ENCODE data around the gene MAP1S.

The MAP1S gene

DNA sequence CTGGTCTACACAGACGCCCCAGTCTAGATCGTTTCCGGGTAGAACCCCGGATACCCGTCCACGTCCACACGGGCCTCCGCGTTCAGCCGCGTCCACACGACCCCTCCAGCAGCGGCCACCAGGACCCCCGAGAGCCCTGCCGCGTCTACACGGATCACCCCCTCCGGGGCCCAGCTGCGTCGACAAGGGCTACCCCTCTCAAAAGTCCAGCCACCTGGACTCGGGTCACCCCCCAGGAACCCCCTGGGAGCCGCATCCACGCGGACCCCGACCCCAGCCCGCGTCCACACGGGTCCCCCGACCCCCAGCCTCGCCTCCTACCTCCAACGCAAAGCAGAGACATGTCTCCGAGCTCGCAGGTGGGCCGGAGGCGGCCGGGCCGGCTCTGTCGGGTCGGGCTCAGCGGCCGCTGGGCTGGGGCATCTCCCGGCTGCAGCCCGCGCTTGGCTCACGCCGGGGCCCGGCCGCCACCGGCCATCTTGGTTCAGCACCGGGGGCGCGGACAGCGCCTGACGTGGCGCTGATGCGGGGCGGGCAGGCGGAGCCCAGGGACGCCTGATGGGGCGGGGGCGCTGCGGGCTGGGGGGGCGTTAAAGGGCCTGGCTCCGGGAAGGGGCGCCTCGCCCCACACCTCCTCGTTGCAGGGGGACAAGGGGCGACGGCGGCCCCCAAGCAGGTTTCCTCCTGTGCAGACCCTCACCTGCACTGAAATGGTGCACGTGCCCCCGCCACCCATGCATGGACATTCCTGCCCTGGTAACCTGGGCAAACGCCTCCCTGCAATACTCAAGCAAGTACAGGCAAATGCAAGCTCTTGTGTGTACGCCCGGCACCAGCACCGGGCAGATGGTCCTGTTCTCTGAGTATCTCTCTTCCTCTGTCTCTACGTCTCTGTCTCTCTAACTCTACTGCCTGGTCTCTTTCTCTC lies 31.2 kb upstream of the MAP1S start, which contains the start of gene UNC13A:
UNC13A (minus strand) TSS at position 498 of the 928 bp plus-strand sequence; CDS start at position 343, 155 bp downstream.
- DNase-seq, result peak; percentile 36 to 97 (median 78)
- intact Hi-C loops (cut with DNase I), result no loop called here

GRCh38 chr19:17688853-17689595 lies 30.3 kb upstream of the MAP1S start:
- intact Hi-C loops (cut with DNase I), result no loop called here

GRCh38 chr19:17692566-17692965 lies 26.7 kb upstream of the MAP1S start:
- DNase-seq, result peak in 1 of 10 donors; percentile 22
- intact Hi-C loops (cut with DNase I), result no loop called here

More at GRCh38 chr19:17688853-17689595, 30.3 kb upstream of the MAP1S start:
- DNase-seq, result peak in 1 of 10 donors; percentile 52

- intact Hi-C loops (cut with DNase I), result no loop called here
- DNase-seq, result no peak
These were observed 24.1 kb upstream of the MAP1S start for GRCh38 chr19:17695198-17695597.

- DNase-seq, result peak in 8 of 10 donors; percentile 64 to 92 (median 69)
- intact Hi-C loops (cut with DNase I), result loop anchor here (1.0 to 5.0 kb wide), 3 partner anchors 62 to 153 kb away; partner anchors contain the start of gene RPL18A
These were observed 15.3 kb upstream of the MAP1S start for GRCh38 chr19:17703824-17704463.

- DNase-seq, result peak; percentile 53 to 97 (median 75)
- intact Hi-C loops (cut with DNase I), result no loop called here
These were observed 12.5 kb upstream of the MAP1S start for GRCh38 chr19:17706750-17707181.

GRCh38 chr19:17711851-17712250 lies 7.4 kb upstream of the MAP1S start:
- no peak for DNase-seq
- intact Hi-C loops (cut with DNase I), result no loop called here

GRCh38 chr19:17716309-17716929 lies 2.9 kb upstream of the MAP1S start:
- no peak for DNase-seq
- intact Hi-C loops (cut with DNase I), result no loop called here

- intact Hi-C loops (cut with DNase I), result no loop called here
- no peak for DNase-seq
These were observed 732 bp upstream of the MAP1S start for GRCh38 chr19:17718550-17718946.

- intact Hi-C loops (cut with DNase I), result no loop called here
- peak in 7 of 10 donors; percentile 26 to 91 (median 44) for DNase-seq
These were observed 585 bp downstream of the MAP1S start for GRCh38 chr19:17719730-17720400.

GRCh38 chr19:17720440-17720839 lies 1.2 kb downstream of the MAP1S start:
- intact Hi-C loops (cut with DNase I), result no loop called here
- peak in 7 of 10 donors; percentile 44 to 94 (median 59) for DNase-seq

- DNase-seq, result no peak
- intact Hi-C loops (cut with DNase I), result no loop called here
These were observed 1.9 kb downstream of the MAP1S start for GRCh38 chr19:17721111-17721628.

DNA sequence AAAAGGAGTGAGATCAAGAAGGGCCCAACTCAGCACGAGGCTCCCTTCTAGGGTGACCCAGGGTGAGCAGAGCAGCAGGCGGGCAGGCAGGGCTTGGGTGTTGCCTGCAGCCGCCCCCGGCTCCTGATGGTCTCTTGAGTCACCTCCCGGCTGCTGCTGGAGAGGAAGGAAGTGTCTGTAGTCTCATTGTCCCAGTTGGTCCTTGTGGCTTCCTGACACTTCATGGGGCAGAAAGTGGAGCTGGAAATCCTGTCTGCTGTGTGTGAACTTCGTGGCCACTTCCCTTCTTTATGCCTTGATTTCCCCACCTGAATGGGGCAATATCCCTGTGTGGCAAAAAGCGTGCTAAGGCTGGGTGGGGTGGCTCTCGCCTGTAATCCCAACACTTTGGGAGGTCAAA lies 2.5 kb downstream of the MAP1S start:
- DNase-seq, result peak in 2 of 10 donors; percentile 32 to 91
- intact Hi-C loops (cut with DNase I), result no loop called here

DNA sequence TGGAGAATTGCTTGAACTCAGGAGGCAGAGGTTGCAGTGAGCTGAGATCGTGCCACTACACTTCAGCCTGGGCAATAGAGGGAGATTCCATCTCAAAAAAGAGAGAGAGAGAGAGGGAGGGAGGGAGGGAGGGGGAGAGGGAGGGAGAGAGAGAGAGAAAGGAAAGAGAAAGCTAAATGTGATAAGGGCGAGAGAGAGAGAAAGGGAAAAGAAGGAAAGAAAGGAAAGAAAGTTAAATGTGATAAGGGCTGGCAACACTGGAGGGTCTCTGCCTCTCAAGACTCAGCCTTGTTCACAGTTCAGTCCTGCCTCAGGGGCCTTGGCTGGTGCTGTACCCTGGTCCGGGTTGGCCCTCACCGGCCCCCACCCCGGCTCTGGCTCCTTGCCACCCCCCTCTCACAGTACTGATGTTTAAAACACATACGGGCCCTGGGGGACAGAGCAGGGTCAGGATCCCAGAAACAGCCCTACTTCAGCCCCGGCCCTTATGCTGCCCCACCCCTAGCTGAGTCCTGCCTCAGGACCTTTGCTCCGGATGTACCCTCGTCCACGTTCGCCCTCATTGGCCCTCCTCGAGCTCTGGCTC lies 3.5 kb downstream of the MAP1S start:
- no peak for DNase-seq
- intact Hi-C loops (cut with DNase I), result no loop called here

- intact Hi-C loops (cut with DNase I), result no loop called here
- DNase-seq, result no peak
These were observed 5.4 kb downstream of the MAP1S start for GRCh38 chr19:17724655-17725054.

DNA sequence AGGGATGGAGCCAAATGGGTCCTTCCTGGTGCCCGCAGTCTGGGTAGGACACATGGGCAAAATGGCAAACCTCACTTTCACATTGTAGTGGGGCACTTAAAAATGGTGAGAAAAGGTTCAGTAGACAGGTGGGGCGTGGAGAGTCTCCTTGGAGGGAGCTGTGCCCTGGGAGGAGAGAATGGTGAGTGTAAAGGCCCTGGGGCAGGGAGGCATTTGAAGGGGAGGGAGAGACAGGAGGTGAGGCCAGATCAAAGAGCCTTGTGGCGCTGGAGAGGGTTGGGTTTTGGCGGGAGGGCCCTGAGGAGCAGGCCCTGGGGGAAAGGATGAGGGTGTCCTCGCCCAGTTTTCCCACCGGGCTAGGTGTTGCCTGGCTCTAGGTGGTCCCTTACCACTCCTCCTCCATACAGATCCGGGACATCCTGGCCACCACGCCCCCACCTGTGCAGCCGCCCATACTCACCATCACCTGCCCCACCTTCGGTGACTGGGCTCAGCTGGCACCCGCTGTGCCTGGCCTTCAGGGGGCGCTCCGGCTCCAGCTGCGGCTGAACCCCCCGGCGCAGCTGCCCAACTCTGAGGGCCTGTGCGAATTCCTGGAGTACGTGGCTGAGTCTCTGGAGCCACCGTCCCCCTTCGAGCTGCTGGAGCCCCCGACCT lies 6.3 kb downstream of the MAP1S start:
- intact Hi-C loops (cut with DNase I), result no loop called here
- peak in 1 of 10 donors; percentile 83 for DNase-seq

- peak in 2 of 10 donors; percentile 83 to 88 for DNase-seq
- intact Hi-C loops (cut with DNase I), result no loop called here
These were observed 7.0 kb downstream of the MAP1S start for GRCh38 chr19:17726136-17726741.

All from posterior cingulate gyrus (tissue), 11 donors.